GM10266 (cell line): ENCODE results near the gene ABCB11.
A peak's percentile ranks its signal among the peaks of the same experiment; 100 is the strongest.

Experiments used
- DNase-seq: peaks from one replicate; pipeline ENCODE4 v3.0.0; 2012; ENCODE audit errors: extremely low spot score
- CTCF ChIP-seq: IDR thresholded peaks from 2 replicates; pipeline ENCODE4 v1.5.1; 2012; ENCODE audit warnings: mild to moderate bottlenecking, low read depth; ENCODE audit not compliant: control insufficient read depth, insufficient read depth; ENCODE audit errors: missing control alignments

The ABCB11 gene

GRCh38 chr2:169039702-169040101 is 8.6 kb upstream of the ABCB11 start:
- TF ChIP-seq CTCF, result no peak
- DNase-seq, result no peak

- TF ChIP-seq CTCF, result no peak
- peak; percentile 6 for DNase-seq
Observed at GRCh38 chr2:169038338-169038757, 7.2 kb upstream of the ABCB11 start.

GRCh38 chr2:169036736-169037440 is 5.8 kb upstream of the ABCB11 start:
- TF ChIP-seq CTCF, result no peak
- DNase-seq, result no peak

DNA sequence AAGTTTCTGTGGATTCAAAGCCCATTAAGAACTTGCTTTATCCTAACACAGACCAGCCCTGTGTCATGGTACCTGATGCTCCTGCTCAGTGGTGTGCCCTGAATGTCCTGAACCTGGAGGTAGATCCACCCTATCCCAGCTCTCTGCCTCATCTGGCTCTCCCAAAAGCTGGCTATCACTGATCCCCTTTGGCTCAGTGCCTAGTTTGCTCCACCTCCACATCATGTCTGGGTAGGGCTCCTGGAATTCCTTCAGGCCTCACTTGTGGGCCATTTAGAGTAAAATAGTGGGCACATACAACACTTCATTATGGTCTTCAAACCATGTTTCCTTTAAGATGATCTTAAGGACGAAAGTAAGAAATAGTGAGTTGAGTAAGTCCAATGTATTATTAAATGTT is 4.8 kb upstream of the ABCB11 start:
- no peak for DNase-seq
- no peak for TF ChIP-seq CTCF

DNA sequence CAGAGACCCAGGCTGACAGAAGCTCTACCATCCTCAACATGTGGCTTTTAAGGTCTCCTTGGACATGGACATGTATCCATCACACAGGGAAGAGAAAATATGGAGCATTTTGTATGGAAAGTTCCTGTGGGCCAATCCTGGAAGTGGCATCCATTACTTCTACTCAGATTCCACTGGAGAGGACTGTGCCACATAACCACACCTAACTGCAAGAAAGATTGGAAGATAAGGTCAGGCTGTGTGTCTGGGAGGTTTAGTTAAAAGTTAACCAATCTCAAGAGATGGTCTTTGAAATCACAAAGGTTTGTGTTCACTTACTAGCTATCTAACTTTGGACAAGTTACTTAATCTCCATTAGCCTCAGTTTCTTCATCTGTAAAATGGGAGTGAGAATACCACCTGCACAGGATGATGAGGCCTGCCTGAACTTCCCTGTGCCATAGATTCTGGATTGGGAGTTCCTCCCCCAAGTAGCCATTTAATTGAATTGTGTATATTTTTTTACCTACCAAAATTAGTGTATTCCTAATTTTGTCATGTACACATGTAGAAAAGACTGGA is 3.9 kb upstream of the ABCB11 start:
- no peak for DNase-seq
- no peak for TF ChIP-seq CTCF

GRCh38 chr2:169034256-169034655 is 3.1 kb upstream of the ABCB11 start:
- no peak for DNase-seq

More at GRCh38 chr2:169034256-169034655, 3.1 kb upstream of the ABCB11 start:
- TF ChIP-seq CTCF, result no peak
